ENCODE data around the gene UGT1A3. TPM values are rescaled to one million over a fixed set of nuclear protein-coding genes. Genes with fewer than 3 reads are reported as not detected.

UGT1A3 gene
- total RNA-seq = not detected

DNA sequence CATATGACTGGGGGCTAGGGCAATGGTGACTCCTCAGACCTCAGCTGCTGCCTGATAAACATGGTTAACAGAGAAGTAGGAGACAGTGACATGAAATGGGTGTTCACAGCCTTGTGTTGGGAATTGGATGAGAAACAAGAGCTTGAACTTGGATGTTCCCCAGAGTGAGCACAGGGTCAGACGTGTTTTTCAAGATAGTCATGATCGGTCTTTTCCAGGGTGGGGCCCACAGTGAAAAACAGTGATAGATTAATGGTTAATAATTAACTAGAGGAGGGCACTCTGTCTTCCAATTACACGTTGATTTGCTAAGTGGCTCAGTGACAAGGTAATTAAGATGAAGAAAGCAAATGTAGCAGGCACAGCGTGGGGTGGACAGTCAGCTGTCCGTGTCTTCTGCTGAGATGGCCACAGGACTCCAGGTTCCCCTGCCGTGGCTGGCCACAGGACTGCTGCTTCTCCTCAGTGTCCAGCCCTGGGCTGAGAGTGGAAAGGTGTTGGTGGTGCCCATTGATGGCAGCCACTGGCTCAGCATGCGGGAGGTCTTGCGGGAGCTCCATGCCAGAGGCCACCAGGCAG is at the start of gene UGT1A3:
Gene UGT1A3 (plus strand): TSS at position 320 of the 579 bp plus-strand sequence. CDS start 85 bp downstream, at position 405.
- H3K27me3 ChIP-seq = no peaks in the 10 kb centered on the region
- no peak for DNase-seq (ENCODE audit: low spot score in 2 of 2)
- intact Hi-C loops (cut with DNase I) = no loop called here
- H3K36me3 ChIP-seq = no peaks in the 10 kb centered on the region
- no peak within 1 kb of the TSS for H3K27ac ChIP-seq
- TF ChIP-seq, protein P1, sequence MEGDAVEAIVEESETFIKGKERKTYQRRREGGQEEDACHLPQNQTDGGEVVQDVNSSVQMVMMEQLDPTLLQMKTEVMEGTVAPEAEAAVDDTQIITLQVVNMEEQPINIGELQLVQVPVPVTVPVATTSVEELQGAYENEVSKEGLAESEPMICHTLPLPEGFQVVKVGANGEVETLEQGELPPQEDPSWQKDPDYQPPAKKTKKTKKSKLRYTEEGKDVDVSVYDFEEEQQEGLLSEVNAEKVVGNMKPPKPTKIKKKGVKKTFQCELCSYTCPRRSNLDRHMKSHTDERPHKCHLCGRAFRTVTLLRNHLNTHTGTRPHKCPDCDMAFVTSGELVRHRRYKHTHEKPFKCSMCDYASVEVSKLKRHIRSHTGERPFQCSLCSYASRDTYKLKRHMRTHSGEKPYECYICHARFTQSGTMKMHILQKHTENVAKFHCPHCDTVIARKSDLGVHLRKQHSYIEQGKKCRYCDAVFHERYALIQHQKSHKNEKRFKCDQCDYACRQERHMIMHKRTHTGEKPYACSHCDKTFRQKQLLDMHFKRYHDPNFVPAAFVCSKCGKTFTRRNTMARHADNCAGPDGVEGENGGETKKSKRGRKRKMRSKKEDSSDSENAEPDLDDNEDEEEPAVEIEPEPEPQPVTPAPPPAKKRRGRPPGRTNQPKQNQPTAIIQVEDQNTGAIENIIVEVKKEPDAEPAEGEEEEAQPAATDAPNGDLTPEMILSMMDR (IDR thresholded peaks at IDR 0.05) = no peak
- no peak within 1 kb of the TSS for H3K4me3 ChIP-seq
- no peaks in the 10 kb centered on the region for H3K4me1 ChIP-seq
- H3K9me3 ChIP-seq = no peaks in the 10 kb centered on the region

DNA sequence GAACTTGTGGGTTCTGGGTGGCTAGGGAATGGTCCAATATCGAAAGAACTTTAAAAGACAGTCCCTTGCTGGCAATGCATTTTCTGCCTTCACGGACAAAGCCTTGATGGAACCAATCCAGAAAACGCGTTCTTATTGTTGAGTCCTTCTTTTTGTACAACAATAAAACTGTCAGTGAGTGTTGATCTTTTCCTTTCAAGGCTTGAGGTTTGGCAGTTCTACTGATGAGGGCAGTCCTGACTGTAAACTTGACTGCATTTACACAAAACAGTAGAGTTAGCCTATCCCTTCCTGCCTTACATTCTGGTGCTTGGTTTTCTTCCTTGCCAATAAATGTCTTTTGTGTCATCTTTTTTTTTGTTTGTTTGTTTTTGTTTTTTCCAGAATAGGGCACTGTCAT is 49.6 kb upstream of the UGT1A3 start:
- Histone ChIP-seq H3K4me1 (no peaks in the 10 kb centered on the region), H3K4me3 (no peak overlapping the region), H3K36me3 (no peaks in the 10 kb centered on the region), H3K9me3 (no peaks in the 10 kb centered on the region), H3K27ac (no peak overlapping the region), H3K27me3 (no peaks in the 10 kb centered on the region)
- intact Hi-C loops (cut with DNase I) = no loop called here
- no peak for DNase-seq (ENCODE audit: low spot score in 2 of 2)
- TF ChIP-seq, protein P1 (IDR thresholded peaks at IDR 0.05) = no peak

DNA sequence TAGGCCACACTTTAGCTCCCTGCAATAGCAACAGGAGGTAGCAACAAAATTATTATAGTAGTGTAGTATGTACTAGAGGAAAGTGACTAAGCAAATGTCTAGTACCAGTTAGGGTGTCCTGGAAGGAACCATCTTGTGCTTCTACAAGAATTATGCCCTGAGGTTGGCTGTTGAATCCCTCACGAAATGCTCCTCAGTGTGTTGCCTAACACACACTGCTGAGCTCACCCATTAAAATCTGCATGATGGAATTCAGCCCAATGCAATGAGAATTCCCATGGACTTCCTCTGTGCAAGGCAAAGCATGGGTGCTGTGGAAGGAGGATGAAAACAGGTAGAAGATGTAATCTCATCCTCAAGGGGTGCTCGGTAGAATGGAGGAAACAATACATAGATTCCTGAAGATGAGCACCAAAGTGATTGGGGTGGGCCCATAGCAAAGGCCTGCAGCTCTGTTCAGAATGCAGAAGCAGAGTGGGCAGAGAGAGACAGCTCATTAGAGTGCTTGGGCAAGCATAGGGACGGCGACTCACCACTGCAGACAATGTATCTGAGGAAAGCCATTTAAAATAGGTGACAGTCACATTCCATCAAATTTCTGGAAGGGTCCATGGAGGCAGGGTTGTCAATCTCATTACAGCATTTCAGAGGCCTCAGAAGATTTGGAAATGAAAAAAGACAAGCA is 48.3 kb upstream of the UGT1A3 start:
- DNase-seq (ENCODE audit: low spot score in 2 of 2) = no peak
- TF ChIP-seq, protein P1 (IDR thresholded peaks at IDR 0.05) = no peak
- Histone ChIP-seq H3K4me1 (no peaks in the 10 kb centered on the region), H3K4me3 (no peak overlapping the region), H3K27ac (no peak overlapping the region), H3K36me3 (no peaks in the 10 kb centered on the region), H3K27me3 (no peaks in the 10 kb centered on the region), H3K9me3 (no peaks in the 10 kb centered on the region)
- intact Hi-C loops (cut with DNase I) = no loop called here

DNA sequence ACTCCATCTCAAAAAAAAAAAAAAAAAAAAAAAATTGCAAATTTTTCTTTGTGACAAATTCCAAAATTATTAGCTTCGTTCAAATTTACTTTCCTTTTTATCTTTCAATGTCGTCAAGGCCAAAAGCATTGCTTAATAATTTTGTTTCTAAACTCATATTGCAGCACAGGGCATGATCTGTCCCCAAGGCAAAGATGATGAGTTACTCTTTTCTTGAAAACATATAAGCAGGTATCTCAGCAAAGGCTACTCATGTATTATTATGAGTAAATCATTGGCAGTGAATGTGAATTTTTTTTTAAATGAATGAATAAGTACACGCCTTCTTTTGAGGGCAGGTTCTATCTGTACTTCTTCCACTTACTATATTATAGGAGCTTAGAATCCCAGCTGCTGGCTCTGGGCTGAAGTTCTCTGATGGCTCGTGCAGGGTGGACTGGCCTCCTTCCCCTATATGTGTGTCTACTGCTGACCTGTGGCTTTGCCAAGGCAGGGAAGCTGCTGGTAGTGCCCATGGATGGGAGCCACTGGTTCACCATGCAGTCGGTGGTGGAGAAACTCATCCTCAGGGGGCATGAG is 47.2 kb upstream of the UGT1A3 start, which contains the start of gene UGT1A7:
Gene UGT1A7 (plus strand): TSS at position 381 of the 579 bp plus-strand sequence. CDS start 37 bp downstream, at position 418.
- no peaks in the 10 kb centered on the region for H3K27me3 ChIP-seq

DNA sequence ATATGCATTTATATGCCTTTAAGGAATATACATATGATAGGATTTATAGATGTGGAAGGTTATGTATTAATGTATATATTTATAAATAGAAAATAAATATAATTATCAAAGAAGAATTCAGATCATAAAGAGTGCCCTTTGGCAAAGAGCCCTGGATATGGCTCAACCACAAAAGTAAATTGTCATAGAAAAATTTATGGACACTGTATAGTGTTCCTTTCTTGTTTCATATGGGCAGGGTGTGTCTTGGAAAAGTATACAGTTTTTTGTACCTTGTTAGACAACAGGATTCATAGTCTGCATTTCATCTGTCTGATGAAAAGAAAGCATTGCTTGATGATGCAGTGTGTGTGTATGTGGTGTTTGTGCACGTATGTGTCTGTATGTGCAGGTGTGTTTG is 44.2 kb upstream of the UGT1A3 start:
- Histone ChIP-seq H3K9me3 (no peaks in the 10 kb centered on the region), H3K36me3 (no peaks in the 10 kb centered on the region), H3K27me3 (no peaks in the 10 kb centered on the region), H3K4me3 (no peak overlapping the region), H3K27ac (no peak overlapping the region), H3K4me1 (no peaks in the 10 kb centered on the region)
- DNase-seq (ENCODE audit: low spot score in 2 of 2) = no peak
- TF ChIP-seq, protein P1 (IDR thresholded peaks at IDR 0.05) = no peak
- intact Hi-C loops (cut with DNase I) = no loop called here

More for the DNA sequence above, 47.2 kb upstream of the UGT1A3 start, which contains the start of gene UGT1A7:
- no peak for DNase-seq (ENCODE audit: low spot score in 2 of 2)
- no peaks in the 10 kb centered on the region for H3K4me1 ChIP-seq
- no peaks in the 10 kb centered on the region for H3K36me3 ChIP-seq
- TF ChIP-seq, protein P1 (IDR thresholded peaks at IDR 0.05) = no peak
- no peaks in the 10 kb centered on the region for H3K9me3 ChIP-seq
- no peak within 1 kb of the TSS for H3K4me3 ChIP-seq
- H3K27ac ChIP-seq = no peak within 1 kb of the TSS
- intact Hi-C loops (cut with DNase I) = no loop called here
